Posterior vena cava (tissue), 2 donors: ENCODE results near the gene NDUFB3. TPM values are rescaled to one million over a fixed set of nuclear protein-coding genes. Genes with fewer than 3 reads are reported as not detected.

Experiments used
- DNase-seq: peaks from one replicate; pipeline ENCODE4 v3.0.0-alpha.2; 2020; ENCODE audit warnings: low spot score
- intact Hi-C, 2 donors: fragments of 100-400 bp; cut with DNase I; formaldehyde crosslinking; loops; one replicate each; pipeline versions ENCODE4 v1.14.1 to v1.14.2; 2022 to 2023
- total RNA-seq, 2 donors: library from RNA; stranded (reverse); fragmentation: NEBNext Ultra II Directional; extraction: Animal tissue kit (Norgen Biotek cat#: 25700); gene quantifications; one replicate each; pipeline ENCODE4 v1.2.1, GENCODE V29; 2021
- donor health status: DM: yes; HTN: yes; CAD: no.
- donor health status: DM: yes; HTN: yes; CAD: no.

NDUFB3 gene
- total RNA-seq, 2 donors from 2014 or later = 60.6 to 69.0 TPM

DNA sequence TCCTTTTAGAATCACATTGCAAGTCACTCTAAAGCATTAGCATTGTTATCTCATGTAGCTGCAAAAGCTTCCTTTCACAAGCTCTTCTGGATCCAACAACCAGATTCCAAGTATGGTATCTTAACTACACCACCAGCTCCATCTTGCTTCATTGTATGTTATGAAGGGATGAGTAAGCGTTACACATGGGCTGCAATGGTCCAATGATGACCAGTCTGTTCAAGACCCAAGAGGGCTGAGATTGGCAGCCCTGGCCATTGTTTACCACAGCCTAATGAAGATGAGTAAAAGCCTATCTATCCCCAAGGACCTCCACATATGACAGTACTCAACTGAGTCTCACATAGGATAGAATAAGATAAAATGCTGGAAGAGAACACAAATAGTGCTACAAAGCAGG, 50.5 kb downstream of the NDUFB3 start:
- intact Hi-C loops = no loop called here
- no peak for DNase-seq

DNA sequence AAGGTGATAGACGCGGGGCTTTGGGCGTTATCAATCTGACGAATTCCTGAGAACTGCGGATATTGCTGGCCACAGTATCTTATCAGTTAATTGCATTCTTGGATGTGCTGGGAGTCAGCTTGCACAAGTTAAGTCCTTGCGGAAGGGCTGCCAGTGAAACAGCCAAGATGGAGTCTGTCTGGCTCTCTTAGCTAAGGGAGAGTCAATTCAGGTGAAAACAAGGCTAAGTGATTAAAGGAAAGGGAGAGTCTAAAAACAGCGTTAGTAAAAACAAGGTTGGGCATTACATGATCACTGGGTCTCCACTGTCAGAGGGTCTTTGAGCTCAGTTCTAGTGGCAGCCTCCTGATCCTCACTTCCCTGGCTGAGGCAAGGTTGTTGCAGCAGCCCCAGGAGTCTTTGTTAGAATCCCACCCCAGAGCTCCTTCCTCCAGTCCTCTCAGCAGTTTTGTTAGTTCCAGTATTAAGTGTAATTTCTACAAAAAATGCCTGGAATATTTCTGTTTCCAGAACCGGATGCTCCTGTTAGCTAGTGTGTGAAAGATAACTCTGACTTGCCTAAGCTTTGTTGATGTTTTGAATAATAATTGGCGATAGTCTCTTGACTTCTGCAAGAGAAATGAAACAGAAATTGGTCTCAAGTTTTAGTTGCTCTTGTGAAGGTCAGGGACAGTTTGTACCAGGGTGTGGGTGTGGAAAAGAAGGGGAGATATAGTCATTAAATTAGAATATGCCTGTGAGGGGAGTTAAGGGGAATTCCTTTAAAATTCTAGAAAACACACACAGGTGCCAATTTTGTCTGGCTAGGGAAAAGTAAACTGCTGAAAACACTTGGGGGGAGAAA, 54.7 kb downstream of the NDUFB3 start:
- intact Hi-C loops = no loop called here
- DNase-seq = no peak

DNA sequence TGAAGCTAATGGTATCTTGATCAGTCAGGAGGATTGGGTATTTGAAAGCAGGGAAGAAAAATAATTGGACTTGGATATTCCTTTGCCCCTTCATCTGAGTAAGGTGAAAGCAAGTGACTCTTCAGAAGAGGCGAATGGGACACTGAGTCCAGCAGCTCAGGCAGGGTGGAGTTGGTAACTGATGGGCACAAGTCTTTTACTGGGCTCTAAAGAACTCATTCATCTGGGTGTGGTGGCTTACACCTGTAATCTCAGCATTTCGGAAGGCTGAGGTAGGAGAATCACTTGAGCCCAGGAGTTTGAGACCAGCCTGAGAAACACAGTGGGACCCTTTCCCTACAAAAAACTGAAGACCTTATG, 55.3 kb downstream of the NDUFB3 start:
- no peak for DNase-seq
- intact Hi-C loops = no loop called here

DNA sequence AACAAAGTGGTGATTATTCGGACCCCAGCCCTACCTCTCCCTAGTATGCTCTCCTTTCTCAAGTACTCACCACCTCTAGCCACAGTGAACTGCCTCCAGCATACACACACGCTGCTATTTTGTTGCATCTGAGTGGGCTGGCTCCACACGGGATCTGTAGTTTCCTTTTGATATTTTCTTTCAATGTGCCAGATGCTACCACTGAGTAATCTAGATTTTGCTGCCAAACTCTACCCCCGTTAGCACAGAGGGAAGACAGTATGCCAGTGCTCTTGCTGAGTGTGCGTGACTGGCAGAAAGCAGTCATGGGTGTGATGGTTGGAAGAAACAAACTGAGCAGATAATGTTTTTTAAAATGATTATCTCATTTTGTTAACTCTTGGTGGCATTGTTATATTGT, 55.8 kb downstream of the NDUFB3 start:
- intact Hi-C loops = no loop called here

DNA sequence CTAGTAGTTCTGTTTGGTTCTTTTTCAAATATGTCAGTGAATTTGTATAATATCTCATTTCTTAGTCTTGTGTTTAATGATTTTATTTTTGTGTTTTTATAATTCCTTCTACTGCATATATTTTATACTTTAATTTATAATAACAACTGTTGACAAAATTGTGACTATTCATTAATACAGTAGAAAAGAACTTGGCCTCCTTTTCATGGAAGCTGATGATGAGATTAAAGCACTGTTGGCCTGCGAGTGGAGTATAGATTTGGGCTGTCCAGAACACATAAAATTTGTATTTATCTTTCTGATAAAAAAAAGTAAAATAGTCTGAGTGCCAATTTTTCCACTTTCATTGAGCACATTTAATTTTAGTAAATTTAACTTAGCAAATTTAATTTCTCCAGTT, 56.2 kb downstream of the NDUFB3 start:
- intact Hi-C loops = no loop called here
- DNase-seq = no peak

More for the DNA sequence above, 55.8 kb downstream of the NDUFB3 start:
- no peak for DNase-seq

DNA sequence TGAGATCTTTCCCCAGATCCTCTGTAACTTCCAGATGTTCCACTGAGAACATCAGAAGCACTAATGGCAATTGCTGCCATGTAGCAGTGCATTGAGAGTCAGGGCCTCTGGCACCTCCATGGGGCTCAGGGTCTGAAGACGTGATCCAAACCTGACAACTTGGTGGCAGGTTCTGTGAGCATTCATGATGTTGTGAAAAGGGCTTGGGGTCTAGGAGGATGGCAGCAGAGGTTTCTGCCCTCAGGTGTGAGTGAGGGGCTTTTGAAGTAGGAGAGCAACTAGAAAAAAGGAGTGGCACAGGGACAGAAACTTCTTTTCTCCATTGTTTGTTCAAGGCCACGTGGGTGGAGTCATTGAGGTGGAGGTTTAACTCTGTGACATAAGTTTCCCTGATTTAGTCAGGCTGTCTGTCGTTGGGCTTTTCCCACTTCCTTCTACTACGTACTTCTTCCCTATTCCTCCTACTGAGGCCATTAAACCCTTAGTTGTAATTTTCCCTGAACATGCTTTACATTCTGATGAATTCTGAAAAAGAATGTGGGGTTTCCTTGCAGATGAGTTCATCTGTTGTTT, 57.2 kb downstream of the NDUFB3 start:
- DNase-seq = no peak
- intact Hi-C loops = no loop called here

DNA sequence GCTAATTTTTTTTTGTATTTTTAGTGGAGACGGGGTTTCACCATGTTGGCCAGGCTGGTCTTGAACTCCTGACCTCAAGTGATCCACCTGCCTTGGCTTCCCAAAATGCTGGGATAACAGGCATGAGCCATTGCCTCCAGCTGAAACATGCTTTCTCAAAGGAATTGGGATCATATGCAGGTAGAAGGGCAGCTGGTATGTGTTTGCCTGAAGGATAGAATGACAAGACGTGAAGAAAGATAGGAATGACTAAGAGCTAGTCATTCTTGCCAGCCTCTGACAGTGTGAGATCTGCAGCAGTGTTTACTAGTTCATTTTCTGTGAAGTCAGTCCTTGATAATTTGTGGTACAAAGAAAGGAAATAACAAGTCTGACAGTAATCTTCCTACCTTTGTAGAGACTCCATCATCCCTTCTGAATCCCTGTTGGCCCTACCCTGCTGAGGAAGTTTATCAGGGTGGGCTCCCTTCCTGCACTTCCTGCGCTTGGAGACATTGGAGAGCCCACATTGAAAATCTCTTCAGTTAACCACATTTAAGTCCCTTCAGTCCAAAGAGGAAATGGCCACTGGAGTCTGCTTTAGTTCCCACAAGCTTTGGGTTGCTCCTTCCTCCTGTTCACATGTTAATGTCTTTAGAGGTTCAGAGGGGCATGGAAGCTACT, 58.9 kb downstream of the NDUFB3 start:
- DNase-seq = no peak
- intact Hi-C loops = loop anchor here in 1 of 2 donors (10.0 kb wide), 1 partner anchor 854 kb away; no protein-coding TSS in a partner anchor

DNA sequence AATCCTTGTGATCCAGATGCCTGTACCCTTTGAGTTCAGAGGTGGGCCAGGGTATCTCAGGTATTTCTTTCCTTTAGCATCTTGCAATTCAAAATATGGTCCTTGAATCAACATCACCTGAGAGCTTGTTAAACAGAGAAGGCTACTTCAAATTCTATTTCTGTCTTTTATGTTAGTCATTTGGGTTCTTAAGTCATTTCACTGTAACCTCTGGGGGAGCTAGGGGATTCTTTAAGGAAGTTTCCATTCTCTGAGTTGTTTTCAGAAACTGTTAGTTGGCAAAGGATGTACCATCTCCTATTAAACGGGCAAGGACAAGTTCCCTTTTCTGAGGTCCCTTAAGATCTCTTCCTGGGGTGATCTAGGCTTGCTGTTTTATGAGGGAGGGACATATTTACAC, 60.7 kb downstream of the NDUFB3 start:
- DNase-seq = no peak
- intact Hi-C loops = loop anchor here in 1 of 2 donors (10.0 kb wide), 1 partner anchor 852 kb away; no protein-coding TSS in a partner anchor

Other genes starting within 250 kb of the NDUFB3 start
- gene CLK1, start 207.3 kb upstream of the NDUFB3 start, total RNA-seq = 100 to 1,000 TPM in 1 of 2 donors, 10 to 100 TPM in 1; 91.2 to 127 TPM
- 10 to 100 TPM; 18.0 to 20.6 TPM for gene PPIL3, start 182.9 kb upstream of the NDUFB3 start, total RNA-seq
- 10 to 100 TPM; 19.0 to 19.1 TPM for gene NIF3L1, start 182.6 kb upstream of the NDUFB3 start, total RNA-seq
- gene ORC2, start 108.3 kb upstream of the NDUFB3 start, total RNA-seq = 10 to 100 TPM; 19.2 to 21.3 TPM
- 10 to 100 TPM; 21.2 to 21.5 TPM for gene HYCC2, start 330 bp upstream of the NDUFB3 start, total RNA-seq
- 100 to 1,000 TPM; 140 to 142 TPM for gene CFLAR, start 44.2 kb downstream of the NDUFB3 start, total RNA-seq
- 10 to 100 TPM in 1 of 2 donors, 1 to 10 TPM in 1; 8.4 to 12.7 TPM for gene CASP10, start 111.1 kb downstream of the NDUFB3 start, total RNA-seq
- 10 to 100 TPM; 11.3 to 14.8 TPM for gene CASP8, start 188.5 kb downstream of the NDUFB3 start, total RNA-seq